B cell (primary cell): ENCODE results near the gene KLK2.

ENCODE experiments used
- EZH2 ChIP-seq: IDR thresholded peaks from 2 replicates; pipeline ENCODE4 v1.6.1; 2012; ENCODE audit warnings: borderline replicate concordance, low read depth, mild to moderate bottlenecking, moderate library complexity, low read length; ENCODE audit not compliant: insufficient read depth, poor library complexity, severe bottlenecking
- TF ChIP-seq, protein P1 (sequence below): fragments of 200-600 bp; IDR thresholded peaks from one replicate; pipeline ENCODE4 v1.8.0; 2022; ENCODE audit warnings: antibody characterized with exemption, mild to moderate bottlenecking

GRCh38 chr19:50889638-50890037, 16.4 kb downstream of the KLK2 start:
- TF ChIP-seq, protein P1, sequence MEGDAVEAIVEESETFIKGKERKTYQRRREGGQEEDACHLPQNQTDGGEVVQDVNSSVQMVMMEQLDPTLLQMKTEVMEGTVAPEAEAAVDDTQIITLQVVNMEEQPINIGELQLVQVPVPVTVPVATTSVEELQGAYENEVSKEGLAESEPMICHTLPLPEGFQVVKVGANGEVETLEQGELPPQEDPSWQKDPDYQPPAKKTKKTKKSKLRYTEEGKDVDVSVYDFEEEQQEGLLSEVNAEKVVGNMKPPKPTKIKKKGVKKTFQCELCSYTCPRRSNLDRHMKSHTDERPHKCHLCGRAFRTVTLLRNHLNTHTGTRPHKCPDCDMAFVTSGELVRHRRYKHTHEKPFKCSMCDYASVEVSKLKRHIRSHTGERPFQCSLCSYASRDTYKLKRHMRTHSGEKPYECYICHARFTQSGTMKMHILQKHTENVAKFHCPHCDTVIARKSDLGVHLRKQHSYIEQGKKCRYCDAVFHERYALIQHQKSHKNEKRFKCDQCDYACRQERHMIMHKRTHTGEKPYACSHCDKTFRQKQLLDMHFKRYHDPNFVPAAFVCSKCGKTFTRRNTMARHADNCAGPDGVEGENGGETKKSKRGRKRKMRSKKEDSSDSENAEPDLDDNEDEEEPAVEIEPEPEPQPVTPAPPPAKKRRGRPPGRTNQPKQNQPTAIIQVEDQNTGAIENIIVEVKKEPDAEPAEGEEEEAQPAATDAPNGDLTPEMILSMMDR: no peak
- no peak for TF ChIP-seq EZH2
